Stimulated activated CD4-positive, alpha-beta T cell treated with anti-CD3 and anti-CD28 coated beads, Interleukin-4, amount 100 ng/mL, for 4 hours (primary cell): ENCODE results near the gene DNAJB12.
A peak's percentile ranks its signal among the peaks of the same experiment; 100 is the strongest.
"Not testable (repeated sequence)": the region's sequence is repeated elsewhere in the genome, so short reads cannot be mapped to it uniquely, and the experiment has no call there.

Source experiments
- DNase-seq, 2 experiments: peaks; one replicate each; pipeline ENCODE4 v3.0.0-alpha.2; 2020

Gene DNAJB12

DNA sequence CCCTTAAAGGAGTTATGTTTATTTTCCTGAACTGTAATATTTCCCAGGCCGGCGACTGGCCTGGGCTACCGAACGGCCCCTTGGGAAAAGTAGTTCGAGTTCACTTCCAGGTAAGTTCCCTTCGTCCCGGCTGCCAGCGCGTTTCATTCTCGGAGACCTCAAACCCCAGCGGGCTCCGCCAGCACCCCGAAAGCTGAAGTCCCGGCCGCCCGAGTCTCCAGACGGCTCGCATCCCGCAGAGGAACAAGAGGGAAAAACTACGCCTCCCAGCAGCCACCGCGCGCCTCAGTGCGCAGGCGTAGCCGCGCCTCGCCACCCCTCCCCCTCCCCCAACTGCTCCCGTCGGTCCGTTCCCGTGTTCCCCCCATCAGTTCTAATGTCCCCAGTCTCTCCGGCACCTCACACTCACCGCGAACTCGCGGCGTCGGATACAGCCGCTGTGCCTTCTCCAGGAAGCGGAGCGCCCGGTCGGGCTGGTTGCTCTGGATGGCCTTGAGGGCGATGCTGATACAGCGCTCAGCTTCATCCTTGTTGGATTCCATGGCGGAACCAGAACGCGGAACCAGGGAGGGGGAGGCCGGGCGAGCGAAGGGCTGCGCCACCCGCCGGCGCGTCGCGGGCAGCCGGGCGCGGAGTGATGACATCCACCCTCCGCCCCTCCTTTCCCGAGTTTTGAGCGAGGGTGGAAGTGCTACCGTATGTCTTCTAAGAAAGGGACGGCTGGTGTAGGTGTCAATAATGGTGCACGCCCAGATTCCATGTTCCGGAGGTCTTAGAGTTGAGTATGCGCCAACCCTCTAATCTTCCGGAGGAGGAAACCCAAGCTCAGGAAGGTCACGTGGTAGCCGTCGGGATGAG is at the start of gene DNAJB12:
DNAJB12 (minus strand) TSS at position 564 of the 858 bp plus-strand sequence; CDS start at position 542, 22 bp downstream.
- peak; percentile 85 to 87 for DNase-seq

DNA sequence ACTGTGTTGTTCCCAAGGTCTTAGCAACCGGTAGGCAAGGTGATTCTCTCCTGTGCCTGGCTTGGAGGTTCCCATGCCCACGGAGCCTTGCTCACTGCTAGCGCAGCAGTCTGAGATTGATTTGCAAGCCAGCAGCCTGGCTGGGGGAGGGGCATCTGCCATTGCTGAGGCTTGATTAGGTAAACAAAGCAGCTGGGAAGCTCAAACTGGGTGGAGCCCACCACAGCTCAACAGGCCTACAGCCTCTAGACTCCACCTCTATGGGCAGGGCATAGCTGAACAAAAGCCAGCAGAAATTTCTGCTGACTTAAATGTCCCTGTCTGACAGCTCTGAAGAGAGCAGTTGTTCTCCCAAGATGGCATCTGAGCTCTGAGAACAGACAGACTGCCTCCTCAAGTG is 40.9 kb upstream of the DNAJB12 start:
- not testable (repeated sequence) for DNase-seq

DNA sequence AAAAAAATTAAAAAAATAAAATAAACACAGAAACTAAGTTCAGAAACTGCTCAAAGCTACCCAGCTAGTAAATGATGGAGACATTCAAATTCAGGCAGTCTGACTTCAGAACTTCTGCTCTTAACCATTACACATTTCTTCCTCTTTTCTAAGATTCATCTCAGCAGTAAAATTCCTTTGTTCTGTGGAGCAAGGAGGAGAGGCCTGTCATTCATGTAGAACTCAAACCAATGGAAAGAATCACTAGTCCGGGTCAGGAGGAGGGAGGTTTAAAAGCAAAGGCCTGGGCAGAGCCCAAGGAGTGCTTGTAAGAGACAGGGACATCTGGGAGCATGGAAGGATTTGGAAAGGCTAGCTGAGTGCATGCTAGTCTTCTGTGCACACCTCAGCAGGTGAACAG is 37.9 kb upstream of the DNAJB12 start:
- no peak for DNase-seq

DNA sequence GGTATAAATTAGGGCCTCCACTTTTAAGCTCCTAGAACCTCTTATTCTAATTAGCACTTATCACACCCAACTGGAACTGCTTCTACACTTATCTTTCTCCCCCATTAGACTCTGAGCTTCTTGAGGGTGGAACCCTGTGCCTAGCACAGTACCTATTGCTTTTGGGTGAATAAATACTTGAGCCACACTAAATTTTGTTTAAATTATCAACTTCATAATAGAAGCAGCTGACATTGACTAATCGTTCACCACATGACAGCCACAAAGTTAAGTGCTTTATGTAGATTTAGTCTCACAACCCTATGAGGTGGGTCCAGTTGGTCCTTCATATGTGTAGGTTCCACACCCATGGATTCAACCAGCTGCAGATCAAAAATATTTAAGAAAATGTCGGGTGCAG is 36.0 kb upstream of the DNAJB12 start:
- DNase-seq: no peak

DNA sequence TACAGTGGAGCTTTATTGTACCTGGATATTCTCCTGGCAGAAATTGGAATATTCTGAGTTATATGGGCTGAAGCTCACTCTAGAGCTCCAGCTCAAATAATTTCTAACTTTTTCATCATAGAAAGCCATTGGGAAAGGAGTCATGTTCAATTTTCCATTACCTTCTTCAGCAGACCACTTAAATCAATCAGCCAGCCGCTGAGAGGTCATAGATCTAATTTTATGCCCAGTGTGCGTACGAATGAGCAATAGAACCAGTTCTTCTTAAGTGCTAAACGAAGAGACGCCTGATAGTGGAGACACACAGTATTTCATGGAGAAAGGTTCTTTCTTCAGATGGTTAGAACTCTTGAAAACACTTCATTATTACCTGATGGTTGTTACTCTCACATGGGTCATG is 35.0 kb upstream of the DNAJB12 start:
- no peak for DNase-seq

DNA sequence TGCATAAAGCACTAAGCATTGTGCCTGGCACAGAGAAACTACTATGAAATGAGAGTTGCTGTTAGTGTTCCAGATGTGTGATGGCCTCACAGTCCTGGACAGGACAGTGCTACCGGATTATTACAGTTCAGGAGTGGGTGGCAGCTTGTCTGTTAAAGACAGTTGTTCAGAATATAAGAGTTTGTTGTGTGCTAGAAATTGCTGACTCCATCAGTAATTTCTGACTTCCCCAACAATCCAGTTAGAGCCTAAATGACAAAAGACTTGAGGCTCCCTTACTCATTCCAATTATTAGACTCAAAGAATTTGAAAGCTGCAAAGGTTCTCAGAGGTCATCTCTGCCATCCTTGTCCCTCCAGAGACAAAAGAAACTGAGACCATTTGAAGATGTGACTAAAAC is 34.3 kb upstream of the DNAJB12 start:
- no peak for DNase-seq

DNA sequence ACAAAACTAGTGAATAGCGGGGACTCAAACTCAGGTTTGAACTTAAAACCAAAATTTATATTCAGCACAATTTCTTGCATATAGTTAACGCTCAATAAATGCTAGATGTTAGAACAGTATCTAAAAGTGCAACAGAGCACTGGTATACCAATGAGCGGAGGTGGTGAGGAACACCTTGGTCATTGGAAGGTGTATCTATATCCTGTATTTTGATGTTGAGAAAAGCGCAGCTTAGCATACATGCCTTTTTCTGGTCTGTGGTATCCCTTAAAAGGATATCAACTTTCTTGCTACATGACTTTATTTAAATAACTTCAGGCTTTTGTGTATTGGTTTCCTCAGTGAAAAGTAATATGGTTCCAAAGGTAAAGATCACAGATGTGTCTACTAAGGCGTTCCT is 33.3 kb upstream of the DNAJB12 start:
- no peak for DNase-seq

DNA sequence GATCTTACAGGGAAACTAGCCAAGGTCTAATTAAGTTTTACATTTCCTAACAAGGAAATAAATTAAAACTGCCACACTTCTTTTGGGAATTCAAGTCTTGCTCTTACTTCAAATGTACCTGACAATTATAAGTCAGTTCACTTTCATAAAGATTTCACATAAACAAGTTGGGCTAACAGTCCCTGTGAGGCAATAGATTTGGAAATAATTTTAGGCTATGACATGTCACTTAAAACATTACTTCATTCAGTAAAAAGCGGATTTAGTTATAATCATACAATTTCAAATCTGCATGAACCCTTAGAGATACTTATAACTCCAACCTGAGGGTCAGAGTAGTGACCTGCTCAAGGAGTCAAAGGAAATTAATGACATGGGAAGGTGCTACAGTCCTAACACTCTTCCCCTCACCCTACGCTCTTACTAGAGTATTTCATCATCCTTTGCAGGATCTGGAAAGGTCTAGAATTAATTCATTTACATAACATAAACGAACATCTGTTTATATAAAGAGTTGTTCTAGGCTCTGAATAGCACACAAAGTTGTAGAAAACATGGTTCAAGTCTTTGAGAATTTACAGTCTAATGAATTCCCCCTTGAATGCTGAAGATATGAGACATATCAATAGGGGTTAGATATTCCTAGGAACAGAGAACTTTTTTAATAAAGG is 32.3 kb upstream of the DNAJB12 start:
- no peak for DNase-seq

DNA sequence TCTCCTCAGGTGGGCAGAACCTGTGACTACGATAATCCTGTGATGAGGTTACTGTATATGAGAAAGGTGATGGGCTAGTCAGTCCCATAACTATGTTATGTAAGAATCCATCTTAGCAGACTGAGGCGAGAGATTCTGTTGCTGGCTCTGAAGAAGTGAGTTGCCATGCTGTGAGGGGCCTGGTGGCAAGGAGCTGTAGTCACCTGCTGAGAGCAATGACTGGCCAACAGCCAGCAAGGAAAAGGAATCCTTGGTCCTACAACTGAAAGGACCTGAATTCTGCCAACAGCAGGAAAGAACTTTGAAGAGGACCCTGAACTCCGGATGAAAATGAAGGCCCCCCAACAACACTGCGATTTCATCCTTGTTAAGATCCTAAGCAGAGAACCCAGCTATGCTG is 31.0 kb upstream of the DNAJB12 start:
- no peak for DNase-seq

DNA sequence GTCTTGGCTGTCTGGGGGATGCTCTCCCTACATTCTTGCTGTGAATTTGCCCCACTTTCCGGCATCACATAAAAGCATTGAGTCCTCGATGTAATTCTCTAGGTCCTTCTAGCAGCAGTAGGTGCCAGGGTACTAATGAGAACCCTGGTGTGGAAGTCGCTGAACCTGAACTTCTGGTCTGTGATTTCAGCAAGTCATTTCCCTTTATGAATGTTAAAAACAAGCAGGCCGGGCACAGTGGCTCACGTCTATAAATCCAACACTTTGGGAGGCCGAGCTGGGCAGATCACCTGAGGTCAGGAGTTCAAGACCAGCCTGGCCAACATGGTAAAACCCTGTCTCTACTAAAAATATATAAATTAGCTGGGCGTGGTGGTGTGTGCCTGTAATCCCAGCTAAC is 30.3 kb upstream of the DNAJB12 start:
- not testable (repeated sequence) for DNase-seq

DNA sequence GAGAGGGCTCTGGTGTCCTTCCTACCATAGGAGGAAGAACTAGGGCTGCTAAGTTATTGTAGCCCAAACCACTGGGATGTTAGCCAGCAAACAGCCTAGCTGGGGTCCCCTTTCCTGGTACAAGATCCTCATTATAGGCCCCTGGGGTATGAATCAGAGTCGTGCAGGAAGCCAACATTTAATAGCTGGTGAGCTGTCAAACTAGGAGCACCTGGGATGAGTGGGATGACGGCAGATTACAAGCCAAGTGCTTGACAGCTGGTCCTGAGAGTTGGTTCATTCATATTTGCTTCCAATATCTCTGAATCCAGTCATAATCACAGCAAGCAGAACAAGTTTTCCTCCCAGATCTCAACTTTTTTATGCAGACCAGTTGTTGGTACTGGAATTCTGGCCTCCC is 25.1 kb upstream of the DNAJB12 start:
- DNase-seq: no peak

DNA sequence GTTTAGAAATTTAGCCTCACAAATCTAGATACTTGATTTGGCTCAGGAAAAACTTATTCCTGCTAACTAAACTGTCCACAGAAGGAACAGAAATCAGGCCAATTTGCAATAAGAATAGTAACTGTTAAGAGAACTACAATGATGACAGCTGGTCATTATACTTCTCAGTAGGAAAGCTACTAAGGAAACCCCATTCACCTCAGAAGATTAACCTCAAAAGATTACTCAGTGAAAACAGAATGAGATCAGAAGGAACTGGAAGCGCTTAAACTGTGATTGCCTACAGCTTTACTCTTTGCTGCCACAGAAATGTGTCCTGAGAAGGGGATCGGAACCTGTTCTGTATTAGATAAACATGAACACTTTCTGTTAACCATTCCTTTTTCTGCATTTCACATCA is 24.3 kb upstream of the DNAJB12 start:
- DNase-seq: no peak

DNA sequence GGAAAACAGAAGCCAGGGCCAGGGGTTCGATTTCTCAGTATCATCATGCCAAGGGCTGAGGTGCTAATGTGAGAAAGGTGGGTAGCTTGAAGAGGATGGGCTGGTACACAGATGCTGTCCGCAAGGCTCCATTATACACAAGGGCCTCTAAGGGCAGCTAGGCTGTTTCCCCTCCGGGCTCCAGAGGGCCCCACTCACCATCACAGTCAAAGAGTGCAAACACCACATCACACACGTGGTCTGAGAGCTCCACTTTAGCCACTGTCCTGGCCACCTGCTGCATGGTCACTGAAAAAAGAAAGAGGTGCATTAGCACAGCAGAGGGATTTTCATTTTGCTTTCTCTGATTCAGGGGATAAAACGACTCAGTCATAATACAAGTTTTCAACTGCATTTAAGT is 20.9 kb upstream of the DNAJB12 start:
- no peak for DNase-seq

DNA sequence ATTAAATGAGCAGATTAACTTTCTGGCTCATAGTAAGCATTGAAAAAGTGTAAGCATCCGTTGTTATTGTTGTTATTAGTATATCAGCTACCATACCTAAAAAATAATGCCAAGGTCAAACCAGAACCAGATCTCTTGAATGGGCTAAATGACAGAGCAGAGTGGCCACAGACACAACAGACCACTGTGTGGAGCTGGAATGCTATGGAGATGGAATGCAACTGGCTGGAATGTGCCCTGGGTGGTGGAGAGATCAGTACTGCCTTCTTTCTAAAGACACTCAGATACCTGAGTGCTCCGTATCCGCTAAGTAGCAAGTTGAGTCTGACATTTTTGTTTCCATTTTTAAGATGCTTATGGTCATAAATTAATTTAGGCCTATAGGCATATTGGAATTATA is 20.5 kb upstream of the DNAJB12 start:
- DNase-seq: no peak

DNA sequence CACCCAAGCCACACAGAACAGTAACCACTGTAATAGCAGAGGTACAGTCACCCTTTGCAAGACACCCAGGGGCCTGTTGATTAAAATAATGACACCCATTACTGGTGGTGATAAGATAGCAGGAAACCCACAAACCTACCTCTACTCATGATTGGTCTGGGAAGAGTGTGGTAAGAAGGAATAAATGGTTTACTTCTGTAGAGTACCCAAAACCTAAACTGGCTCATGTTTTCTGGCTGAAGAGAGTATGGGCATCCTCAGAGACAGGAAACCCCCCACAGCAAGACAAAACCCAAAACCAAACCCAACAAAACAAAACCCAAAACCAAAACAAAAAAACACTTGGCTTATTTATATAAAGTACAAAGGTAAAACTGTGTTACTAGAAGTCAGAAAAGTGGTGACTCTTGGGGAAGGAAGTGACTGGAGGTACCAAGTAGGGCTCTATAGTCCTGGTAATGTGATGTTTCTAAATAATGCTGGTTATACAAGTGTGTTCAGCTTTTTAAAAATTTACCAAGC is 15.5 kb upstream of the DNAJB12 start:
- no peak for DNase-seq

DNA sequence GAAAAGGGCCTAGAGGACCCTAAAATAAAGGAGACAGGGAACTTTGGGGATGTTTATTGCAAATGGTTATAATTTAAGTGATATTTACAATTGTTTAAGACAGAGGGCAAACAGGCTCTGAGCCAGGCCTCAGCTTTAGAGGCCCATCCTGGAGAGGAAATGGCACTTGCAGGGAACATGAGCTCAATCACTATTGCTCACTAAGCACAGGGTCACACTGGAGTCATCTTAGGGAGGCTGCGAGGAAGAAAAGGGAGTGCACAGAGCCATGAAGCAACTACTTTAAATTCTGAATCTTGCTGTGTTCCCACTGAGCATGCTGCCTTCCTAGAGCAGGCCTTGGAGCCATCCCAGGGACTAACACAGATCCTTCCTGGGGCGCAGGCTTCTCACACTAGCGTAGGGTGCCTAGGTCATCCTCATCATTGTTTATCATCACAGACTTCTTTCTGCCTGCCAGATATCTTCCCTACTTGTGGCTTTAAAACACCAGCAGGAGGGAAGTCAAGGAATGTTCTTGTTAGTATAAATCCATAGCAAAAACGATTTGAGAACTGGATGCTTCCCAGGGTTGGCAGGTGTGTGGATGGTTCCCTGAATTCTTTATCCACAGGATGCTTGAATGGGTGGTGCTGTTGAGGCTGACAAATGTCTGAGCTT is 12.7 kb upstream of the DNAJB12 start:
- DNase-seq: no peak

DNA sequence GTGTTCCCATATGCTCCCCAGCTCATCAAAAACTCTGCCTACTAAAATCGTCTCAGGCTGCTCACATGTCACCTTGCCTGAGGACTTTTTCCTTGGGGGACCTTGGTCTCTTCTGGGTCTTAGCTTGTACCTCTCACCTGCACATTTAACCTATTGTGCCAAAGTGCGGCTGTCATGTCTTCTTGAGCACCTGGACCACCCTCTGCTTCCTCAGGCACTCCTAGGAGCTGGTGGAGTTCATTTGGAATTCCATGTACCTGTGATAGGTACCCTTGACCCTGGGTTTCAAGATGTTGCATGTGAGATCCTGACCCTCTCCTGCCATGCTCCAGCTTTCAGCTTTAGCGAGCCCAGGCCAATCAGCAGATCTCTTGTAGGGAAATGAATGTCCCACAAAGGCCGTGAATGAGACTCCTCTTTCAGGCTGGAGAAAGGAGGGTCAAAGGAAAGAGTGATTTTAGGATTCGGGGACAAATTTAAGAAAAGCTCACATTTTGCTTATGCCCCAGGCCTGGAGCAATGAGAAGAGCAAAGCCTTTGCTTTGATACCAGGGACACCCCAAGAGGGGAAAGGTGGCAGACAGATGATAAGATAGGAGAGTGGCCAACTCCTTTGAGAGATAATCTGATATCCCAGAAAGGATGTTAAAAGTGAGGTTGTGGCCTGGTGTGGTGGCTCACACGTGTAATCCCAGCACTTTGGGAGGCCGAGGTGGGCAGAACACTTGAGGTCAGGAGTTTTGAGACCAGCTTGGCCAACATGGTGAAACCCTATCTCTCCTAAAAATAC is 10.6 kb upstream of the DNAJB12 start:
- DNase-seq: no peak

DNA sequence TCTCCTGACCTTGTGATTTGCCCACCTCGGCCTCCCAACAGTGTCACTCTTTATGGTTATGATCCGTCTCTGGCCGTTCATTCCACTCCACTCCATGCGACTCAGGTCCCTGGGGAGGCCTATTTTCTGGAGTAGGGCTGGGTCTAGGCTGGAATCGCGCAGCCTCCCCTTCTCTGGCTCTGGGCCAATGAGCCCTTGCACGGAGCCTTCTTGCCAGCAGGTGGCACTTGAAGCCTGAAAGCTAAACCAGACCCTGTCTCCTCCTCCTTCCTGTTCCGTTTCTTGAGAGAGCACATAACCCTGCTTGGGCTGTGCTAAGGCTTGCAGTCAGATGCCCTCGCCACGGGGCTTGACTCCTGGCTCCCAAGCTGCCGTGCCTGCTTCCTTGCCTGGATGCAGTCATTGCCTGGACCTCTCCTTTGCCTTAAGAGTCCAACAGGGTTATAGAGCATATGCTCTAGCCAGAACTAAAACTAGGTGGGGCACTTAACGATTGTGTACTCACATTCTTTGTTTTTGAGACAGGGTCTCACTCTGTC is 9.6 kb upstream of the DNAJB12 start:
- DNase-seq: peak; percentile 75 to 78

DNA sequence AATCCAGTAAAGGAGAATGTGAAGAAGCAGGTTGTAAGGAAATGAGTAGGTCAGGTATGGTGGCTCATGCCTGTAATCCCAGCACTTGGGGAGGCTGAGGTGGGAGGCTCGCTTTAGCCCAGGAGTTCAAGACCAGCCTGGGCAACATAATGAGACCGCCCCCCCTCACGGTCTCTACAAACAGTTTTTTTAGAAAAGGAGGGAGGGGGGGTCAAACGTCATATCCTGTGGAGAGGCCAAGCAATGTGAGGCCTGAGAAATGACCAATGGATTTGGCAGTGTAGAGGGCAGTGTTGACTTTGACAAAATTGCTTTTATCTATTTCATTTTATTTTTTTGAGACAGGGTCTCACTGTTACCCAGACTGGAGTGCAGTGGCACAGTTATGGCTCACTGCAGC is 2.3 kb upstream of the DNAJB12 start:
- no peak for DNase-seq

DNA sequence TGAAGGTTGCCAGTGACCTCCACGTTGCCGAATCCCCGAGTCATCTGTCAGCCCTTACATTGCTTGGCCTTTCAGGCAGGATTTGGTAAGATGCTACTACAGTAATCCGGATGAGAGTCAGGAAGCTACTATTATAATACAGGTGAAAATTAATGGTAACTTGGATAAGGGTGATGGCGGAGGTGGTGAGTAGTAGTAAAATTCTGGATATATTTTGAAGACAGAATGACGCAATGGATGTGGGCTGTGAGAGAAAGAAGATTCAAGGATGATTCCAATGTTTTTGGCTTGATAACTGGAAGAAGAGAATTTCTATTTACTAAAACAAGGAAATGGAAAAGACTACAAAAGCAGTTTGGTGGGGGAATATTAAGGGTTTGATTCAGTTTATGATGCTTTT is 1.4 kb upstream of the DNAJB12 start:
- no peak for DNase-seq

DNA sequence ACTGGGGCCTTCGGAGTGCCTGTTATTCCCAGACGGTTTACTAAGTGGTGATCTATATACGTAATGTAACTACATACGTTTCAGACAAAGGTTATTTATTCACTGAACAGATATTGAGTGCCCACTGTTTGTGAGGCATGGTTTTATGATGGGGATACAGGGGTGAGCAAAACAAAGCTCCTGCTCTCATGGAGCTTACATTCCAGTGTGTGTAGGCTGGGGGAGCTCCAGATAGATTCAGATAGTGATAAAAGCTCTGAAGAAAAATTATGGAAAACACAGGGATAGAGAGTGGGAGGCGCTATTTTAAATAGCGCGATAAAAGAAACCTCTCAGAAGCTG is 466 bp upstream of the DNAJB12 start:
- DNase-seq: no peak

DNA sequence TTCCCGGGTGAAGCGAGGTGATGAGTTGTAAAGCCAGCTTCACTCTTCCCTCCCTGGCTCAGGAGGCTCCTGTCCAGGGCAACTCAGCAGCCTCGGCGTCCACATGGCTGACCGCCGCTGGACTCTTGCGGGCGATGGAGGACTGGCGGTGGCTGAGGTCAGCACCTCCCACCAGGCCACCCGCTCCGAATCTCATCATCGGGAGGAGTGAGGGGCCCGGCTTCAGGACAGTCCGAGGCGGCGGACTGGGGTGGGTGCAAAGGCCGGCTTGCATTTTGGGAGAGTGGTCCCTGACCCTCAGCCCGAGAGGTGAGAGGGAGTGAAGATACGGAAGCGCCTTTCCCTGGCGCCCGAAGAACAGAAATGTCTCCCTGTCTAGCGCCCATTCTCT is 759 bp downstream of the DNAJB12 start:
- DNase-seq: no peak
